Measurements from ENCODE around the gene RBBP9.

DNA sequence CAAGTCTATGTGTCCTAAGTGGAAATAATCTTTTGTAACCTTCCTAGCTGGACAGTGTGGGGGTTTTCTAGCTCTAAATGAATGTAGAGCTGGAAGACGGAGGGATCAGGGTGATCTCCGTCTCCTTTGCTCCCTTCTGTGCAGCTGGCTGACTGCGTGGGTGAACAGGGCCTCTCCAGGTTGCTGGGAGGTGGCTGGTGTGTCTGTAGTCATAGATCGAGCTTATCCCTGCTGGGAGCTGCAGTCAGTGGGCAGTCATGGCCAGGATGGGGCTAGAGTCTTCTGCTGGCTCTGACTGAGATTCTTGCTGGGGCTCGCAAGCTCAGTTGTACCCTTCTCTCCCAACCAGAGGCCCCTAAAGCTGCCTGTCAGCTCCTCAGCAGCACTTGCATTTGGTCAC lies 17.1 kb upstream of the RBBP9 start:
- TF ChIP-seq, protein P1, sequence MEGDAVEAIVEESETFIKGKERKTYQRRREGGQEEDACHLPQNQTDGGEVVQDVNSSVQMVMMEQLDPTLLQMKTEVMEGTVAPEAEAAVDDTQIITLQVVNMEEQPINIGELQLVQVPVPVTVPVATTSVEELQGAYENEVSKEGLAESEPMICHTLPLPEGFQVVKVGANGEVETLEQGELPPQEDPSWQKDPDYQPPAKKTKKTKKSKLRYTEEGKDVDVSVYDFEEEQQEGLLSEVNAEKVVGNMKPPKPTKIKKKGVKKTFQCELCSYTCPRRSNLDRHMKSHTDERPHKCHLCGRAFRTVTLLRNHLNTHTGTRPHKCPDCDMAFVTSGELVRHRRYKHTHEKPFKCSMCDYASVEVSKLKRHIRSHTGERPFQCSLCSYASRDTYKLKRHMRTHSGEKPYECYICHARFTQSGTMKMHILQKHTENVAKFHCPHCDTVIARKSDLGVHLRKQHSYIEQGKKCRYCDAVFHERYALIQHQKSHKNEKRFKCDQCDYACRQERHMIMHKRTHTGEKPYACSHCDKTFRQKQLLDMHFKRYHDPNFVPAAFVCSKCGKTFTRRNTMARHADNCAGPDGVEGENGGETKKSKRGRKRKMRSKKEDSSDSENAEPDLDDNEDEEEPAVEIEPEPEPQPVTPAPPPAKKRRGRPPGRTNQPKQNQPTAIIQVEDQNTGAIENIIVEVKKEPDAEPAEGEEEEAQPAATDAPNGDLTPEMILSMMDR (IDR thresholded peaks at IDR 0.05; ENCODE audit: low read depth, low read length, poor library complexity, severe bottlenecking), result no peak
- TF ChIP-seq EZH2phosphoT487 (IDR thresholded peaks at IDR 0.05; ENCODE audit: borderline replicate concordance, low read length), result no peak
